Measurements from ENCODE around the gene TMEM225.

Gene TMEM225

DNA sequence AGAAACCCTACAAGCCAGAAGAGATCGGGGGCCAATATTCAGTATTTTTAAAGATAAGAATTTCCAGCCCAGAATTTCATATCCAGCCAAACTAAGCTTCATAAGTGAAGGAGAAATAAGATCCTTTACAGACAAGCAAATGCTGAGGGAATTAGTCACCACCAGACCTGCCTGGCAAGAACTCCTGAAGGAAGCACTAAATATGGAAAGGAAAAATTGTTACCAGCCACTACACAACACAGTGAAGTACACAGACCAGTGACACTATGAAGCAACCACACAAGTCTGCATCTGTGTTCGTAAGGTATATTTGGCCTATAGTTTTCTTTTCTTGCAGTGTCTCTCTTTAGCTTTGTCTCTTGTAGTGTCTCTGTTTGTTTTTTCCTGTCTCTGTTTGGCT, 29.0 kb downstream of the TMEM225 start:
- Histone ChIP-seq H3K9me3 (no peaks in the 10 kb centered on the region), H3K36me3 (no peaks in the 10 kb centered on the region), H3K27me3 (no peaks in the 10 kb centered on the region), H3K4me1 (ENCODE audit: control insufficient read depth in 1 of 2, insufficient read depth in 1 of 2, low read depth in 1 of 2, low read length in 1 of 2) (no peaks in the 10 kb centered on the region), H3K27ac (no peak overlapping the region), H3K4me3 (ENCODE audit: low read depth in 1 of 2, low read length in 1 of 2) (no peak overlapping the region)
- TF ChIP-seq, protein P1, sequence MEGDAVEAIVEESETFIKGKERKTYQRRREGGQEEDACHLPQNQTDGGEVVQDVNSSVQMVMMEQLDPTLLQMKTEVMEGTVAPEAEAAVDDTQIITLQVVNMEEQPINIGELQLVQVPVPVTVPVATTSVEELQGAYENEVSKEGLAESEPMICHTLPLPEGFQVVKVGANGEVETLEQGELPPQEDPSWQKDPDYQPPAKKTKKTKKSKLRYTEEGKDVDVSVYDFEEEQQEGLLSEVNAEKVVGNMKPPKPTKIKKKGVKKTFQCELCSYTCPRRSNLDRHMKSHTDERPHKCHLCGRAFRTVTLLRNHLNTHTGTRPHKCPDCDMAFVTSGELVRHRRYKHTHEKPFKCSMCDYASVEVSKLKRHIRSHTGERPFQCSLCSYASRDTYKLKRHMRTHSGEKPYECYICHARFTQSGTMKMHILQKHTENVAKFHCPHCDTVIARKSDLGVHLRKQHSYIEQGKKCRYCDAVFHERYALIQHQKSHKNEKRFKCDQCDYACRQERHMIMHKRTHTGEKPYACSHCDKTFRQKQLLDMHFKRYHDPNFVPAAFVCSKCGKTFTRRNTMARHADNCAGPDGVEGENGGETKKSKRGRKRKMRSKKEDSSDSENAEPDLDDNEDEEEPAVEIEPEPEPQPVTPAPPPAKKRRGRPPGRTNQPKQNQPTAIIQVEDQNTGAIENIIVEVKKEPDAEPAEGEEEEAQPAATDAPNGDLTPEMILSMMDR (IDR thresholded peaks at IDR 0.05): no peak

DNA sequence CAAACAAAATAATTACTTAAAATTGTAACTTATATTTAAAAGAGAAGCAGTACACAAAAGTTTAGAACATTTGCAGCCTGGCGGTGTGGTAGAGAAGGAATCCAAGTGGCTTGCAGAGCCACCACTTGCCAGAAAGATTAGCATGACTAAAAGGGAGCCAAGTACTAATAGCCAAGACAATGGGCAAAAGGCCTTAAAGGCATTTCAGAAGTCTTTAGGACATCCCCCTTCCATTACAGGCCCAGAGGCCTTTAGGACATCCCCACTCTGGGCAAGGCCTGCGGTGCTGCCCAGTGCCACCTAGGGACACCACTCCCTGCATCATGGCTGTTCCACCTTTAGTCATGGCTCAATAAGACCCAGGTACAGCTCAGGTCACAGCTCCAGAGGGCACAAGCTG, 32.4 kb downstream of the TMEM225 start:
- Histone ChIP-seq H3K36me3 (no peaks in the 10 kb centered on the region), H3K27ac (no peak overlapping the region), H3K4me3 (ENCODE audit: low read depth in 1 of 2, low read length in 1 of 2) (no peak overlapping the region), H3K9me3 (no peaks in the 10 kb centered on the region), H3K27me3 (no peaks in the 10 kb centered on the region), H3K4me1 (ENCODE audit: control insufficient read depth in 1 of 2, insufficient read depth in 1 of 2, low read depth in 1 of 2, low read length in 1 of 2) (no peaks in the 10 kb centered on the region)
- TF ChIP-seq, protein P1 (IDR thresholded peaks at IDR 0.05): no peak

DNA sequence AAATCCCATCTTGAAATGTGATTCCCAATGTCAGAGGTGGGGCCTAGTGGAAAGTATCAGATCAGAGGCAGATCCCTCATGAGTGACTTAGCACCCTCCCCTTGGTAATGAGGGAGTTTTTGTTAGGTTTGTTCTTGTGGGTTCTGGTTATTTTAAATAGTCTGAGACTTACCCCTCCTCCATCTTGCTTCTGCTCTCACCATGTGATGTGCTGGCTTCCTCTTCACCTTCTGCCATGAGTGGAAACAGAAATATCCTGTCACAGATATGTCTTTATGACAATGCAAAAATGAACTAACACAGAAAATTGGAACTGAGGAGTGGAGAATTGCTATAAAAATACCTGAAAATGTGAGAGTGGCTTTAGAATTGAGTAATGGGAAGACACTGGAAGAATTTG, 33.1 kb downstream of the TMEM225 start:
- no peaks in the 10 kb centered on the region for H3K27me3 ChIP-seq
- no peaks in the 10 kb centered on the region for H3K36me3 ChIP-seq
- no peaks in the 10 kb centered on the region for H3K4me1 ChIP-seq (ENCODE audit: control insufficient read depth in 1 of 2, insufficient read depth in 1 of 2, low read depth in 1 of 2, low read length in 1 of 2)
- no peak overlapping the region for H3K27ac ChIP-seq
- no peaks in the 10 kb centered on the region for H3K9me3 ChIP-seq
- H3K4me3 ChIP-seq (ENCODE audit: low read depth in 1 of 2, low read length in 1 of 2): no peak overlapping the region
- TF ChIP-seq, protein P1 (IDR thresholded peaks at IDR 0.05): no peak

DNA sequence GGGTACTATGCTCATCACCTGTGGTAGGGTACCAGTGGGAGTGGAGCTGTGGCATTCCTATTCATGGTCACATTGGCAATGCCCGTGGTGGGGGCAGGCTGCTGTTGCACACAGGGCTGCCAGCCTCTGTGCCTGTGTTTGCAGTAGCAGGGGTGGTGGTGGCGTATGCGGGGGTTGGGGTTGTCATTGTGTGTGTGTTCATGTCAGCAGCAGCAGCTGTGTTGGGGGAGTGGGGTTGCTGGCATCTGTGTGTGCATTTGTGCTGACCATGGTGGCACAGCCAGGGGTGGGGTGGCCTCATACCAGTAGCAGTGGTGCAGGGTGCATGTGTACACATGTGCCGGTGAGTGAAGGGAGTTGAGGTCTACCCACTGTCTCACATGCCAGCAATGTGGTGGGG, 34.4 kb downstream of the TMEM225 start:
- Histone ChIP-seq H3K4me3 (ENCODE audit: low read depth in 1 of 2, low read length in 1 of 2) (no peak overlapping the region), H3K9me3 (no peaks in the 10 kb centered on the region), H3K27me3 (no peaks in the 10 kb centered on the region), H3K27ac (no peak overlapping the region), H3K4me1 (ENCODE audit: control insufficient read depth in 1 of 2, insufficient read depth in 1 of 2, low read depth in 1 of 2, low read length in 1 of 2) (no peaks in the 10 kb centered on the region), H3K36me3 (no peaks in the 10 kb centered on the region)
- TF ChIP-seq, protein P1 (IDR thresholded peaks at IDR 0.05): no peak

DNA sequence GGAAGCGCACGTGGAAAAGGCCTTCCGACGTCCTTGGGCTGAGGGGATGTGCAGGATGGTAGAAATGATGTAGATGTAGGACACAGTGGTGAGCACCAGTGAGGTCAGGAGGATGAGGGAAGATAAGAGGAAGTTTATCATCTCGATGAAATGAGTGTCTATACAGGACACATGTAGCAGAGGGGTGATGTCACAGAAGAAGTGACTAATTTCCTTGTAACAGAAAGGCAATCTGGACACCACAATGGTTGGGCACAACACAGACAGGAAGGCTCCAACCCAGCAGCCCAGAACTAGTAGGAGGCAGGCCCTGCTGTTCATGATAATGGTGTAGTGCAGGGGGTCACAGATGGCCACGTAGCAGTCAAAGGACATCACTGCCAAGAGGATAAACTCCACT, 44.3 kb downstream of the TMEM225 start:
- TF ChIP-seq, protein P1 (IDR thresholded peaks at IDR 0.05): no peak
- H3K27ac ChIP-seq: no peak overlapping the region
- no peaks in the 10 kb centered on the region for H3K9me3 ChIP-seq
- no peaks in the 10 kb centered on the region for H3K36me3 ChIP-seq
- H3K27me3 ChIP-seq: no peaks in the 10 kb centered on the region
- H3K4me1 ChIP-seq (ENCODE audit: control insufficient read depth in 1 of 2, insufficient read depth in 1 of 2, low read depth in 1 of 2, low read length in 1 of 2): no peaks in the 10 kb centered on the region
- no peak overlapping the region for H3K4me3 ChIP-seq (ENCODE audit: low read depth in 1 of 2, low read length in 1 of 2)

DNA sequence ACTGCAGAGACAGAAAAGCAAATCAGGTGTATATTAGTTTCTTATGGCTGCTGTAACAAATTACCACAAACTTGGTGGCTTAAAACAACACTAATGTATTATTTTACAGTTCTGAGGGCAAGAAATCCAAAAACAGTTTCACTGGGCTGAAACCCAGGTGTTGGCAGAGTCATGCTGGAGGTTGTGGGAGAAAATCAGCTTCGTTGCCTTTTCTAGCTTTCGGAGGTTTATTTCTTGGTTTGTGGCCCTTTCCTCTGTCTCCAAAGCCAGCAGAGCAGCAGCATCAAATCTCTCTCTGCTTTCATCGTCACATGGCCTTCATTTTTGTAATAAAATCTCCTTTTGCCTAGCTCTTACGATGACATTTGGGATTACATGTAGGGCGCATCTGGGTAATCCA, 46.3 kb downstream of the TMEM225 start:
- Histone ChIP-seq H3K27me3 (no peaks in the 10 kb centered on the region), H3K9me3 (no peaks in the 10 kb centered on the region), H3K4me3 (ENCODE audit: low read depth in 1 of 2, low read length in 1 of 2) (no peak overlapping the region), H3K36me3 (no peaks in the 10 kb centered on the region), H3K27ac (no peak overlapping the region), H3K4me1 (ENCODE audit: control insufficient read depth in 1 of 2, insufficient read depth in 1 of 2, low read depth in 1 of 2, low read length in 1 of 2) (no peaks in the 10 kb centered on the region)
- TF ChIP-seq, protein P1 (IDR thresholded peaks at IDR 0.05): no peak
